CD4-positive, alpha-beta T cell treated with Interleukin-15 for 4 hours (primary cell): ENCODE results near the gene OR10K1.
"Not testable (repeated sequence)": the region's sequence is repeated elsewhere in the genome, so short reads cannot be mapped to it uniquely, and the experiment has no call there.

ENCODE experiments used
- DNase-seq: peaks from one replicate; pipeline ENCODE4 v3.0.0-alpha.2; 2020; ENCODE audit warnings: low spot score

OR10K1 gene, protein sequence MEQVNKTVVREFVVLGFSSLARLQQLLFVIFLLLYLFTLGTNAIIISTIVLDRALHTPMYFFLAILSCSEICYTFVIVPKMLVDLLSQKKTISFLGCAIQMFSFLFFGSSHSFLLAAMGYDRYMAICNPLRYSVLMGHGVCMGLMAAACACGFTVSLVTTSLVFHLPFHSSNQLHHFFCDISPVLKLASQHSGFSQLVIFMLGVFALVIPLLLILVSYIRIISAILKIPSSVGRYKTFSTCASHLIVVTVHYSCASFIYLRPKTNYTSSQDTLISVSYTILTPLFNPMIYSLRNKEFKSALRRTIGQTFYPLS

DNA sequence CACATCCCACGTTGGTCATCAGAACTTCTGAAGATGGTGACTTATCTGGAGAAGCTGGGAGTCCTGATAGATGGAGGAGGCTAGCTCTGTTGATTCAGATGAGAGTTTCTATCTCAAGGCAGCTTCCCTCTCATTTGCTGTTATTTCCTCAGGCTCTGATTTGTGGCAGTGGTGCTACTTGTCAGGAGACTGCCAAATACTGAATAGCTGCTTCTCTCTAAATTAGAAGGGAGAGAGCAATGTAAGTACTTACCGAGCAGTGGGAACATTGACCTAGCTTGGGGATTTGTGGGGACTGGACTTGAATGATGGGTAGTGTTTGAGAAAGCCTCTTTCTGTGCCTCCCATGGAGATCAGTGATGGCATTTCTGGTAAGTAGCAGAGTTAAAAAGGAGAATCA lies at the start of gene OR10K1:
Gene OR10K1, plus strand, starts transcription at position 301 of the 400 bp plus-strand sequence. CDS start 3,728 bp downstream, outside the sequence.
- no peak for DNase-seq

GRCh38 chr1:158414651-158415345 lies 46.8 kb upstream of the OR10K1 start:
- no peak for DNase-seq

DNA sequence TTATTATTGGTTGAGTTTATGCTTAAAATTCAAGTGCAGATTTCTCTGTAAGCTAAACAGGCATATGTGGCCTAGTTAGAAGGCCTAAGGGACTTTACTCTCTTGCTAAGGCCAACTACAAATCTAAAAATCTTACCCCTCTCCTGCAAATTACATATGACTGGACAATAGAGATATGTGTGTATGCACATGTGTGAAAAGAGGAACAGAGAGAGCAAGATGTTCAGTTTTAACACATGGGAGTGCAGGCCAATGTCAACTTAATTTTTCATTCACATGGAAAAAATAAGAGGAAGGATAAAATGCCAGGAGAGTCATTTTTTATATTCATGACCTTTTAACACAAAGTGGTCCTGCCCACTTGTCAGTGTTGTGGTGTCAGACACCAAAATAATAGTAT lies 44.0 kb upstream of the OR10K1 start:
- no peak for DNase-seq

- no peak for DNase-seq
Measured at GRCh38 chr1:158422212-158422611, 39.4 kb upstream of the OR10K1 start.

- DNase-seq, result no peak
Measured at GRCh38 chr1:158425027-158425426, 36.6 kb upstream of the OR10K1 start.

DNA sequence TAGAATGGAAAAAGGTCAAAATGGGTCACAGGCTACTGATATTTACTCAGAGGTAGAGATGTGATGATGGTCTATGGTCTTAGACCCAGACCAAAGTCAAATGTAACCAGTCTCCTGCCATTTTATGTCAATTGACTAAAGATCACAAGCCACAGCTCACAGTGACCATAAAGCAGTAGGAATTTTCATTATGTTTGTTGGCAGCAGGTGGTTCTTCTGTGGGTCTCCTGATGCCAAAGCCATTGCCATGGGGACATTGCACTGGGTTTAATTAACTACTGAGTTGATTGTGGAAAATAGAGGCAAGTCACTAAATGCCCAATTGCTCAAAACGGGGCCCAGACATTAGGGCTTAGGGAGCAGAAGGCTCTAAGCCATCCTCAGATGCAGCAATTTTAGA lies 35.5 kb upstream of the OR10K1 start, which contains the start of gene OR10K2:
Gene OR10K2, minus strand, starts transcription at position 101 of the 400 bp plus-strand sequence. CDS start 5,371 bp downstream, outside the sequence.
- no peak for DNase-seq

DNA sequence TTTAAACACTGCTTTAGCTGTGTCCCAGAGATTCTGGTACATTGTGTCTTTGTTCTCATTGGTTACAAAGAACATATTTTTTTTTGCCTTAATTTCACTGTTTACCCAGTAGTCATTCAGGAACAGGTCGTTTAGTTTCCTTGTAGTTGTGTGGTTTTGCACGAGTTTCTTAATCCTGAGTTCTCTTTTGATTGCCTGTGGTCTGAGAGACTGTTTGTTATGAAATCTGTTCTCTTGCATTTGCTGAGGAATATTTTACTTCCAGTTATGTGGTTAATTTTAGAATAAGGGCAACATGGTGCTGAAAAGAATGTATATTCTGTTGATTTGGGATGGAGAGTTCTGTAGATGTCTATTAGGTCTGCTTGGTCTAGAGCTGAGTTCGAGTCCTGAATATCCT lies 31.5 kb upstream of the OR10K1 start:
- DNase-seq, result not testable (repeated sequence)

DNA sequence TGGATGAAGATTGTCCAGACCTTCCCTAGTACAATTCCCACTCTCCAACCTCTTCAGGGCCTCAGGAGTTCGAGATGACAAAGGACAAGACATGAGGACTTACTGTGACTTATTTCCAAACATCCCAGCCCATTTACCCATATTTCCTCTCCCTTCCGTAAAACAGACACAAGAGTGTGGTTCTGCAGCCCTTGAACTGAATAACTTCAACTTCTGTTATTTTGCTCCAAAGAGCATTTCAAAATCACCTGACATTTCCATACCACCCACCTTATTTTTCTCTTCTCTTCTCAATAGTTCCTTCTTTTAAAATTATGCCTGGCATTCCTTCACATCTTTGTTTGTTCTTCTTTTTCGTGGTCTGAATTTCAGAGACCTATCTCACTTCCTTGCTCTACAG lies 26.9 kb upstream of the OR10K1 start:
- no peak for DNase-seq

- no peak for DNase-seq
Measured at GRCh38 chr1:158445376-158445775, 16.3 kb upstream of the OR10K1 start.

DNA sequence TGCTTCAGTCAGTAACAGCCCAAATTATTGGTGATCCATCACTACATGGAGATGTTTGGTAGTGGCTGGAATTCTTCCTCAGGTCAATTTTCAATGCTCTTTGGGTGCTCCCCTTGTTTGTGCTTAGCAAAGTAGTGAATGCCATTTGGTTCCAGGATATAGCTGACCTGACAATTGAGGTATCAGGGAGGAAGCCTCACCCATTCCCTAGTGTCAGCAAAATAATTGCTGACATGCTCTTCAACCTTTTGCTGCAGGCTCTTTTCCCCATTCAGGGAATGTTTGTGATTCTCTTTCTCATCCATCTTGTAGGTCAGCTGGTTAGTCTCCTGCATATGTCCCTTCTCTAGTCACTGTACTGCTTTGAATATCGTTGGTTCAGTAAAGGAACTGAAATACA lies 7.1 kb upstream of the OR10K1 start:
- no peak for DNase-seq

GRCh38 chr1:158457246-158457645 lies 4.4 kb upstream of the OR10K1 start:
- no peak for DNase-seq

DNA sequence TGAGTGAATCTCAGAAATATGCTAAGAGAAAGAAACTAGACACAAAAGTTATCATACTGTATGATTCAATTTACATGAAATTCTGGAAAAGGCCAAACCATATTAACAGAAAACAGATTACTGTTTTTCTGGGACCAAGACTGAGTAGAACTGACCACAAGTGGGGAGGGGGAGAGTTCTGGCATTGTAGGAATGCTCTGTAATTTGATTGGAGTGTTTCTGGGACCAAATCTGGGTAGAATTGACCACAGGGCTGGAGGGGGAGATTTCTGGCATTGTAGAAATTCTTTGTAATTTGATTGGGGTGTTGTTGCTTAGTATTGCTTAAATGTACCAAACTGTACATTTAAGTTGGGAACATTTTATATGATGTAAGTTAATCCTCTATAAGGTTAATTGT lies 3.4 kb upstream of the OR10K1 start:
- no peak for DNase-seq

- DNase-seq, result no peak
Measured at GRCh38 chr1:158471920-158472319, 10.3 kb downstream of the OR10K1 start, which contains the start of gene OR10R2. Gene OR10R2 (plus strand): TSS chr1:158472220. CDS start chr1:158472326, 106 bp downstream.

DNA sequence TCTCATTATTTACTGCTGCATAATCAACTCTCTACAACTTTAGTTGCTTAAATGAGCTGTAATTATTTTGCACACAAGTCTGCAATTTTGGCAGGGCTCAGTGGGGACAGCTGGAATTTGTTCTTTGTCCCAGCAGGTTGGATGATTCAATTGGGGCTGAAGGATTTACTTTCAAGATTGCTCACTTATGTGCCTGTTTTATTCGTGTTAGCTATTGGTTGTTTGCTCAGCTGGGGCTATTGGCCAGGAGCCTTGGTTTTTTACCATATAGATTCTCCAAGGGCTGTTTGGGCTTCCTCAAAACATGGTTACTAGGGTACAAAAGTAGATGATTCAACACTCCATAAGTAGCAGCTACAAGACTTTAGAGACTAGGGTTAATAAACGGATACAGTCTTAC lies 23.8 kb downstream of the OR10K1 start:
- DNase-seq, result no peak

DNA sequence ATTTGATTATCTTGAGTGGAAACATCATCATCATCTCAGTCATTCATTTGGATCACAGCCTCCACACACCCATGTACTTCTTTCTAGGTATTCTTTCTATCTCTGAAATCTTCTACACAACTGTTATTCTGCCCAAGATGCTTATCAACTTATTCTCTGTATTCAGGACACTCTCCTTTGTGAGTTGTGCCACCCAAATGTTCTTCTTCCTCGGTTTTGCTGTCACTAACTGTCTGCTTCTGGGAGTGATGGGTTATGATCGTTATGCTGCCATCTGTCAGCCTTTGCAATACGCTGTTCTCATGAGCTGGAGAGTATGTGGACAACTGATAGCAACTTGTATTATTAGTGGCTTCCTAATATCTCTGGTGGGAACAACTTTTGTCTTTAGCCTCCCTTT lies 29.7 kb downstream of the OR10K1 start:
- no peak for DNase-seq

DNA sequence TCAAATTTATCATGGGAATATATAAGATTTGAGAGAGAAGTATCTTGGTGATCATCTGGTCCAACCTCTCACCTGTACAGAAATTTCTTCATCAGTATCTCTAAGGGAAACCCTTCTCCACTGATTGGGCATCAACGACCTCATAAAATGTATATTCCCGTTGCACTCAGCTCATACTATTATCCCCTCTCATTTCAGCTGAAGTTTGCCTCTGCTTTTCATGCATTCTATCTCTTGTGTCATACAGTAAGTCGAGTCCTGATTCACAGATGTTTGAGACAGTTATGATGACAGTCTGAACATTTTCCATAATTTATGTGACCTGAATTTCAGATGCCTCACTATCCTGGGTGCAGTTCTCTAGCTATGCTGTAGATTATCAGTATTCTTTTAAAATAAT lies 31.4 kb downstream of the OR10K1 start:
- no peak for DNase-seq

GRCh38 chr1:158494796-158495195 lies 33.2 kb downstream of the OR10K1 start:
- no peak for DNase-seq

GRCh38 chr1:158496374-158496773 lies 34.7 kb downstream of the OR10K1 start:
- no peak for DNase-seq

GRCh38 chr1:158506369-158506987 lies 44.8 kb downstream of the OR10K1 start:
- DNase-seq, result peak; percentile 39

- DNase-seq, result no peak
Measured at GRCh38 chr1:158507511-158507910, 45.9 kb downstream of the OR10K1 start.

DNA sequence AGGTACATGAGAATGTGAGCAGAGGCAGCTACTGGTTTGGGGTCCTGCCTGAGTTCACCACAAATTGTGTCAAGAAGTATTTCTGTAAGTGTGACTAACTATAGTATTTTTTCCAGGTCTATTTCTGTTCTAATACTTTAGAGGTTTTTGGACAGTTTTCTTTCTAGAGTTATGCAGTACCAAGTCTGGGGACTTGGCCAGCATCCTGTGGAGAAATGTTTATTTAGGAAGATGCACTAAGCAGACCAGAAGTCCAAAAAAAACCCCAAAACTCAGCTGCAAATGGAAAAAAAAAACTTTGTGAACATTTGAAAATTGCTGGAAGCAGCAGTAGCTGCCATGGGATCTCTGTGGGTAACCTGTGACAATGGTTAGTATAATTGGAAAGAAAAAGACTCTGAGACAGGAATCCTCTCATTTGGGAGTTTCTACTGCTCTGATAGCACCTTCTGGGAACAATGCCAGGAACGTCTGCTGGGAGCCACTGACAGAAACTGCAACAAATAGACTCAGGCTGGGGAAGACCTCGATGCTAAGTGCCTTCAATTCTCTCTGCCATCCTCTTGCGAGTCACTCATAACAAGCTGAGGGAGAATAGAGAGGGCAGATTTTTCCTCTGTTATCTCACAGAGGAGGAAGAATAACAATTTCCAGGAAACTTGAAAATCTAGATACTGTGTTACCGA lies 48.0 kb downstream of the OR10K1 start:
- DNase-seq, result no peak

DNA sequence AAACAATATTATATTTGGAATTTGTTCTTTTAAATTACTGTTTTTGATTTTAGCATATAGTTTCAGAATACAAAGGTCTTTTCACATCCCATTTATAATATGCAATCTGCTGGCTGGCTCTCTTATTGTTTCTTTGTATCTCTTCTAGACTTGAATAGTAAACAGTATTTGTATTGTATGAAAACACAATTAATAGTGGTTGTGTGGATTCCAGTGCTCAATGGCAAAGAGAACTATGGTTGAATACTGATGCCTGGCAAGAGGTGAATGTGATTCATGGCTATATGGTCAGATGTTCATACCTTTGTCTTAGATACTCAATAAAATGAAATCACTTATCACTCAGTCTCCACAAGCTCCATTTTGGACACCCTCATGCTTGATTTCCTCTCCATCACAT lies 55.3 kb downstream of the OR10K1 start:
- DNase-seq, result no peak
